ENCODE data around the gene SLC25A21. TPM values are rescaled to one million over a fixed set of nuclear protein-coding genes. Genes with fewer than 3 reads are reported as not detected.

The SLC25A21 gene
- total RNA-seq, 1 donor: not detected

GRCh38 chr14:36951380-36951911 lies 221.0 kb downstream of the SLC25A21 start:
- H3K4me1 ChIP-seq (ENCODE audit: insufficient read depth, low read length): no peaks in the 10 kb centered on the region

GRCh38 chr14:36950812-36951211 lies 221.6 kb downstream of the SLC25A21 start:
- no peaks in the 10 kb centered on the region for H3K4me1 ChIP-seq (ENCODE audit: insufficient read depth, low read length)
- H3K4me3 ChIP-seq (ENCODE audit: low read length): no peak overlapping the region
- H3K9me3 ChIP-seq (ENCODE audit: low read depth, low read length): no peaks in the 10 kb centered on the region
- no peaks in the 10 kb centered on the region for H3K27me3 ChIP-seq (ENCODE audit: insufficient read depth, low read length)

More at GRCh38 chr14:36951380-36951911, 221.0 kb downstream of the SLC25A21 start:
- H3K9me3 ChIP-seq (ENCODE audit: low read depth, low read length): no peaks in the 10 kb centered on the region
- H3K4me3 ChIP-seq (ENCODE audit: low read length): no peak overlapping the region
- no peaks in the 10 kb centered on the region for H3K27me3 ChIP-seq (ENCODE audit: insufficient read depth, low read length)

DNA sequence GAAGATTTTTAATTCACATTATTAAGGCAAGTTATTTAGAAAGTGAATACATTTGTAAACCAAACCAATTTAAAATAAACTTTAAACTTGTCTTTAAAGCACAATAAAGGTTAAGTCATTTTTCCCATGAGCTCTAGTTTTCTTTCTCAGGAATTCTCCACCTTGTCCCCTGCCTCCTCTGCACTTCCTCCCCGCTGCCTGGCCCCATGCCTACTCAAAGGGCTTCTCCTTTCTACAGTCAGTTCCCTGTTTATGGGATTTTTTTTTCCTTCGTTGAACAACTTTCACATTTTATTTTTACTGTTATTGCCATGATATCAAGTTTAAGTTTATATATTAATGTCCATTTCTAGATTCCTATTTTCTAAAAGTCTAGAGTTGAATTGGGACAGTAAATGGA lies 223.0 kb downstream of the SLC25A21 start:
- Histone ChIP-seq H3K4me3 (ENCODE audit: low read length) (no peak overlapping the region), H3K4me1 (ENCODE audit: insufficient read depth, low read length) (no peaks in the 10 kb centered on the region), H3K27me3 (ENCODE audit: insufficient read depth, low read length) (no peaks in the 10 kb centered on the region), H3K9me3 (ENCODE audit: low read depth, low read length) (no peaks in the 10 kb centered on the region)

DNA sequence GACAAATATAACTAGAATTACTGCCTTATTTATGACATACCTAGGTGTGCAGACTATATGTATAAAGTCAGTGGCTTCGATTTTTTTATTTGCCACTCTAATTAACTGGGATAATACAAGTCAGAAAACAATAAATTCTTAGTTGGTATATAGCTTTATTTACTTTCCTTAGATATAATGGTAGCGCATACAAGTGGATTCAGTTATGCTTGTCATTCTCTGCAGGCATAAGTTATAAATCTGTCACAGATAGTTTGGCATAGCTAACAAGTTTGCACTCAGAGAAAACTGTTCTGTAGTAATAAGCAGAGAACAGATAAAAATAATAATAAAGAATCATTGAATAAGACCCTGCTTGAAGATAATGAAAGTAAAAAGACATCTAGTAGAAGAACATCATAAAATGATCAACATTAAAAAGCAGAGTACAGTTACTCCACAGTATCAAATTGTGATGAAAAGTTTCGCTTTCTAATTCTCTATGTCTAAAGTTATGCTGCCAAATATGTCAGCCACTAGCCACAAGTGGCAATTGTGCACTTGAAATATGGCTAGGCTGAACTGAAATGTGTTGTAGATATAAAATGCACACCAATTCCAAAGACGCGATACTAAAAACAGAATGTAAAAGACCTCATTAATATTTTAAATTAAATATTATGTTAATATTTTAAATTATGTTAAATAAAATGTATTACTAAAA lies 224.1 kb downstream of the SLC25A21 start:
- Histone ChIP-seq H3K4me1 (ENCODE audit: insufficient read depth, low read length) (no peaks in the 10 kb centered on the region), H3K9me3 (ENCODE audit: low read depth, low read length) (no peaks in the 10 kb centered on the region), H3K27me3 (ENCODE audit: insufficient read depth, low read length) (no peaks in the 10 kb centered on the region), H3K4me3 (ENCODE audit: low read length) (no peak overlapping the region)

DNA sequence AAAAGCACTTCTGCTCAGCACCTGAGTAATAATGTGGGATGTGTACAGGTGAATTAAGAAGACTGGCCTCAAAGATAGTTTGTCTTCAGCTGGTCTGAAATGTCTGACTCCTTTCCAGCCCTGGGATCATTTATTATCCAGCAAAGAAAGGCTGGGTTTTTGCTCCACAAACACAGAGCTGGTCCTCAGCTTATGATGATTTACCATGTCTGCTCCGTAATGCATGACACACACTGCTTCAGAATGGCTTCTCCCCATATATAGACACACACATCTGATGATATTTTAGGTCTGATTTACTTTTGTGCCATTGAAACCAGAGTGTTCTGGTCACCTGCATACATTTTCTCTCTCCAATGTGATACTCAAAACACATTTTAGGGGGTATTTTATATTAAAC lies 225.0 kb downstream of the SLC25A21 start:
- Histone ChIP-seq H3K4me3 (ENCODE audit: low read length) (no peak overlapping the region), H3K4me1 (ENCODE audit: insufficient read depth, low read length) (no peaks in the 10 kb centered on the region), H3K27me3 (ENCODE audit: insufficient read depth, low read length) (no peaks in the 10 kb centered on the region), H3K9me3 (ENCODE audit: low read depth, low read length) (no peaks in the 10 kb centered on the region)

- H3K27me3 ChIP-seq (ENCODE audit: insufficient read depth, low read length): no peaks in the 10 kb centered on the region
- H3K4me1 ChIP-seq (ENCODE audit: insufficient read depth, low read length): no peaks in the 10 kb centered on the region
- no peaks in the 10 kb centered on the region for H3K9me3 ChIP-seq (ENCODE audit: low read depth, low read length)
- H3K4me3 ChIP-seq (ENCODE audit: low read length): no peak overlapping the region
Observed at GRCh38 chr14:36946872-36947271, 225.5 kb downstream of the SLC25A21 start.

- no peaks in the 10 kb centered on the region for H3K27me3 ChIP-seq (ENCODE audit: insufficient read depth, low read length)
- no peaks in the 10 kb centered on the region for H3K4me1 ChIP-seq (ENCODE audit: insufficient read depth, low read length)
Observed at GRCh38 chr14:36944307-36945010, 227.9 kb downstream of the SLC25A21 start.

GRCh38 chr14:36942522-36943245 lies 229.7 kb downstream of the SLC25A21 start:
- H3K4me3 ChIP-seq (ENCODE audit: low read length): no peak overlapping the region
- H3K4me1 ChIP-seq (ENCODE audit: insufficient read depth, low read length): no peaks in the 10 kb centered on the region
- H3K9me3 ChIP-seq (ENCODE audit: low read depth, low read length): no peaks in the 10 kb centered on the region
- no peaks in the 10 kb centered on the region for H3K27me3 ChIP-seq (ENCODE audit: insufficient read depth, low read length)

More at GRCh38 chr14:36944307-36945010, 227.9 kb downstream of the SLC25A21 start:
- Histone ChIP-seq H3K4me3 (ENCODE audit: low read length) (no peak overlapping the region), H3K9me3 (ENCODE audit: low read depth, low read length) (no peaks in the 10 kb centered on the region)

GRCh38 chr14:36941783-36942521 lies 230.5 kb downstream of the SLC25A21 start:
- Histone ChIP-seq H3K4me1 (ENCODE audit: insufficient read depth, low read length) (no peaks in the 10 kb centered on the region), H3K4me3 (ENCODE audit: low read length) (no peak overlapping the region)

DNA sequence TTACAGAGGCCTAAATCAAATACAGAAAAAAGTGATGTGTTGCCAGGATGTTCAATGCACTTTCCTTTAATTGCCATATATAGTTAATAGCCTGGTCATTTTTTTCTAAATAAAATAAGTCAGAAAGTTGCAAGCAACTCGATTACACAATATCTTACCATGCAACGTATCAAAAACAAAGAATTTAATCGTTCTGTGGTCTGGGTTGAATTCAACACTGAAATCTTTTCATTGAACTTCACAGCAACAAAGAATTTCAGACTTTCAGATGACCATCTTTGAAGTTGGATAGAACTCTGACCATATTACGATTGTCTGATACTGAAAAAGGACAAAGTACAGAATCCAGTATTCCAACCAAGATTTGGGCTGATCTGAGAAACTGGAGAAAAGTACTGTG lies 231.9 kb downstream of the SLC25A21 start:
- H3K27me3 ChIP-seq (ENCODE audit: insufficient read depth, low read length): no peaks in the 10 kb centered on the region

More at GRCh38 chr14:36941783-36942521, 230.5 kb downstream of the SLC25A21 start:
- no peaks in the 10 kb centered on the region for H3K9me3 ChIP-seq (ENCODE audit: low read depth, low read length)
- no peaks in the 10 kb centered on the region for H3K27me3 ChIP-seq (ENCODE audit: insufficient read depth, low read length)

DNA sequence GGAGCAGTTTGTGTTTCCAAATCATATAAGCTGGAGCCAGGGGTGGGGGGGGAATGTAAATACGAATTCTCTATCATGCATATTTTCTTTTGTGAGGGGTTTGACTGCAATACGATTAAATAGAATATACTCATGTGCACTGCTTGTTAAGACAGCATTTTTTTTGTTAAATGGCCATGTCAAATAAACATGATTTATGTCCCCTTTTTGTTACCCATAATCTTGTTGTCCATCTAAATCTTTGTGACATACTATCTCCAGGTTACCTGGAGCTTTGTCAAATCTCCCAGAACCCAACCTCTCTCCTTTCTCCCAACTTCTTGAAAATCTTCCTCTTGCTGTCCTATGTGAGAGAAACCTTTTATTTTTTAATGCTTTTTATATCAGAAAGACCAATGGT lies 233.1 kb downstream of the SLC25A21 start:
- Histone ChIP-seq H3K4me1 (ENCODE audit: insufficient read depth, low read length) (no peaks in the 10 kb centered on the region), H3K4me3 (ENCODE audit: low read length) (no peak overlapping the region), H3K27me3 (ENCODE audit: insufficient read depth, low read length) (no peaks in the 10 kb centered on the region), H3K9me3 (ENCODE audit: low read depth, low read length) (no peaks in the 10 kb centered on the region)

More for the DNA sequence above, 231.9 kb downstream of the SLC25A21 start:
- Histone ChIP-seq H3K9me3 (ENCODE audit: low read depth, low read length) (no peaks in the 10 kb centered on the region), H3K4me1 (ENCODE audit: insufficient read depth, low read length) (no peaks in the 10 kb centered on the region), H3K4me3 (ENCODE audit: low read length) (no peak overlapping the region)

GRCh38 chr14:36938678-36939077 lies 233.7 kb downstream of the SLC25A21 start:
- no peaks in the 10 kb centered on the region for H3K9me3 ChIP-seq (ENCODE audit: low read depth, low read length)
- no peak overlapping the region for H3K4me3 ChIP-seq (ENCODE audit: low read length)
- H3K4me1 ChIP-seq (ENCODE audit: insufficient read depth, low read length): no peaks in the 10 kb centered on the region
- no peaks in the 10 kb centered on the region for H3K27me3 ChIP-seq (ENCODE audit: insufficient read depth, low read length)

- Histone ChIP-seq H3K4me1 (ENCODE audit: insufficient read depth, low read length) (no peaks in the 10 kb centered on the region), H3K27me3 (ENCODE audit: insufficient read depth, low read length) (no peaks in the 10 kb centered on the region), H3K4me3 (ENCODE audit: low read length) (no peak overlapping the region), H3K9me3 (ENCODE audit: low read depth, low read length) (no peaks in the 10 kb centered on the region)
Observed at GRCh38 chr14:36935976-36936678, 236.3 kb downstream of the SLC25A21 start.

DNA sequence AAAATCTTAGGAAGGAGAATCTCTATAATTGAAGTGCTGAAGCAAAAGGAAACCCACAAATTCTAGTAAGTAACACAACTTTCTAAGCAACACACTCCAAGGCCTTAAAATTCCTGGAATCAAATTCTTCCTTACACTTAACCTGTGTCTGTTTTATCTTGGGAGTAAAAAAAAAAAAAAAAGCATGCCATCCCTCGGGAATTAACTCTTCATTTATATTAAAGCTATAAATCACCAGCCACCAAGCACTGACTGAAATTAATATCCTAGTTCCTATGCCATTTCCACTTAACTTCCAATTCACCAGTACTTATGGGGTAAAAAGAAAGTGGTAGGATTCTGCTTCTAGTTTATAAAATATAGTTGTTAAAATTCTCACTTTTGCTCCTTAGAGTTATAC lies 238.1 kb downstream of the SLC25A21 start:
- no peaks in the 10 kb centered on the region for H3K27me3 ChIP-seq (ENCODE audit: insufficient read depth, low read length)
- H3K4me3 ChIP-seq (ENCODE audit: low read length): no peak overlapping the region

More for the DNA sequence above, 238.1 kb downstream of the SLC25A21 start:
- Histone ChIP-seq H3K4me1 (ENCODE audit: insufficient read depth, low read length) (no peaks in the 10 kb centered on the region), H3K9me3 (ENCODE audit: low read depth, low read length) (no peaks in the 10 kb centered on the region)

All from mononuclear cell (primary cell).